SK-N-SH treated with all-trans-retinoic acid at 6 μM for 48 hours (cell line): Measurements from ENCODE around the gene CEP295NL.

ENCODE experiments used
- ATAC-seq: fragments of 200-7000 bp; cut with Tn5 transposase; 3 replicates; pipeline ENCODE4 v1.9.1; 2020; ENCODE audit warnings: mild to moderate bottlenecking, moderate library complexity
- BACH2 ChIP-seq: fragments of 250-450 bp; sonication (Bioruptor Pico); IDR thresholded peaks from 2 replicates; pipeline ENCODE4 v1.9.0; 2021; ENCODE audit warnings: mild to moderate bottlenecking, borderline replicate concordance
- CREB5 ChIP-seq: fragments of 250-450 bp; sonication (Bioruptor Pico); IDR thresholded peaks from 2 replicates; pipeline ENCODE4 v1.5.1; 2020; ENCODE audit warnings: low read depth, mild to moderate bottlenecking, moderate library complexity
- CSDC2 ChIP-seq: fragments of 250-450 bp; sonication (Bioruptor Pico); IDR thresholded peaks from 2 replicates; pipeline ENCODE4 v1.5.0; 2020; ENCODE audit warnings: mild to moderate bottlenecking, moderate library complexity
- CSRNP3 ChIP-seq: fragments of 250-450 bp; sonication (Bioruptor Pico); IDR thresholded peaks from 2 replicates; pipeline ENCODE4 v1.5.1; 2021; ENCODE audit warnings: mild to moderate bottlenecking, moderate library complexity
- ISL1 ChIP-seq: fragments of 250-450 bp; sonication (Bioruptor Pico); IDR thresholded peaks from 2 replicates; pipeline ENCODE4 v2.1.2; 2022; ENCODE audit warnings: mild to moderate bottlenecking, moderate library complexity
- OSR1 ChIP-seq: fragments of 250-450 bp; sonication (Bioruptor Pico); IDR thresholded peaks from 2 replicates; pipeline ENCODE4 v1.8.0; 2022; ENCODE audit warnings: moderate library complexity, mild to moderate bottlenecking, inconsistent platforms
- PATZ1 ChIP-seq: fragments of 250-450 bp; sonication (Bioruptor Pico); IDR thresholded peaks from 2 replicates; pipeline ENCODE4 v1.8.0; 2020; ENCODE audit warnings: mild to moderate bottlenecking, moderate library complexity, borderline replicate concordance
- POU6F1 ChIP-seq: fragments of 250-450 bp; sonication (Bioruptor Pico); IDR thresholded peaks from 2 replicates; pipeline ENCODE4 v1.8.0; 2021; ENCODE audit warnings: low read depth, mild to moderate bottlenecking, moderate library complexity, borderline replicate concordance
- PPARA ChIP-seq: fragments of 250-450 bp; sonication (Bioruptor Pico); IDR thresholded peaks from 2 replicates; pipeline ENCODE4 v1.5.0; 2020; ENCODE audit warnings: mild to moderate bottlenecking, borderline replicate concordance
- RARB ChIP-seq: fragments of 250-450 bp; sonication (Bioruptor Pico); IDR thresholded peaks from 2 replicates; pipeline ENCODE4 v1.8.0; 2021; ENCODE audit warnings: mild to moderate bottlenecking, moderate library complexity
- TCF4 ChIP-seq: fragments of 250-450 bp; sonication (Bioruptor Pico); IDR thresholded peaks from 2 replicates; pipeline ENCODE4 v1.8.0; 2021; ENCODE audit warnings: mild to moderate bottlenecking, moderate library complexity, borderline replicate concordance
- TOX ChIP-seq: fragments of 250-450 bp; sonication (Bioruptor Pico); IDR thresholded peaks from 2 replicates; pipeline ENCODE4 v1.8.0; 2021; ENCODE audit warnings: mild to moderate bottlenecking, moderate library complexity, borderline replicate concordance
- ZC3H10 ChIP-seq: fragments of 250-450 bp; sonication (Bioruptor Pico); IDR thresholded peaks from 2 replicates; pipeline ENCODE4 v1.5.1; 2021; ENCODE audit warnings: mild to moderate bottlenecking, moderate library complexity
- ZFP3 ChIP-seq: fragments of 250-450 bp; sonication (Bioruptor Pico); IDR thresholded peaks from 2 replicates; pipeline ENCODE4 v1.5.0; 2020; ENCODE audit warnings: mild to moderate bottlenecking, moderate library complexity
- ZFP30 ChIP-seq: fragments of 450-650 bp; formaldehyde crosslinking; IDR thresholded peaks from 2 replicates; pipeline ENCODE4 v1.5.0; 2022; ENCODE audit warnings: mild to moderate bottlenecking, moderate library complexity
- ZNF565 ChIP-seq: fragments of 450-650 bp; formaldehyde crosslinking; conservative IDR thresholded peaks from 2 replicates; pipeline ENCODE4 v1.5.0; 2020; ENCODE audit warnings: low read depth, mild to moderate bottlenecking, moderate library complexity
- ZNF70 ChIP-seq: fragments of 450-650 bp; formaldehyde crosslinking; IDR thresholded peaks from 2 replicates; pipeline ENCODE4 v1.5.0; 2020; ENCODE audit warnings: mild to moderate bottlenecking, moderate library complexity
- ZNF8 ChIP-seq: fragments of 450-650 bp; formaldehyde crosslinking; IDR thresholded peaks from 2 replicates; pipeline ENCODE4 v1.5.0; 2020; ENCODE audit warnings: mild to moderate bottlenecking, moderate library complexity

Gene CEP295NL

GRCh38 chr17:78919861-78920450 is 17.0 kb upstream of the CEP295NL start:
- TF ChIP-seq BACH2 (CRISPR knock-in tag), result no peak
- no peak for TF ChIP-seq ISL1 (CRISPR knock-in tag)
- TF ChIP-seq ZFP3 (CRISPR knock-in tag), result no peak
- TF ChIP-seq CSDC2 (CRISPR knock-in tag), result no peak
- TF ChIP-seq ZC3H10 (CRISPR knock-in tag), result no peak
- TF ChIP-seq CREB5 (CRISPR knock-in tag), result no peak
- TF ChIP-seq OSR1 (CRISPR knock-in tag), result no peak
- TF ChIP-seq PATZ1 (CRISPR knock-in tag), result no peak
- TF ChIP-seq CSRNP3 (CRISPR knock-in tag), result no peak
- TF ChIP-seq PPARA (CRISPR knock-in tag), result no peak
- ATAC-seq, result no peak

- TF ChIP-seq POU6F1 (no peak), ZNF565 (CRISPR knock-in tag) (no peak), ZFP30 (no peak), ZC3H10 (CRISPR knock-in tag) (no peak), ISL1 (CRISPR knock-in tag) (no peak), RARB (no peak), TOX (no peak), ZNF8 (no peak), PPARA (CRISPR knock-in tag) (no peak), ZNF70 (CRISPR knock-in tag) (no peak), CSRNP3 (CRISPR knock-in tag) (no peak), CREB5 (CRISPR knock-in tag) (no peak), CSDC2 (CRISPR knock-in tag) (no peak)
- no peak for ATAC-seq
These were observed 16.0 kb upstream of the CEP295NL start for GRCh38 chr17:78918979-78919378.

- no peak for ATAC-seq
- TF ChIP-seq TCF4 (CRISPR knock-in tag) (peak; percentile 32; the same call in 1 of the 2 replicates), ZNF70 (CRISPR knock-in tag) (no peak)
These were observed 14.7 kb upstream of the CEP295NL start for GRCh38 chr17:78917451-78918275.
